ENCODE data around the gene FGD6.

GRCh38 chr12:95224202-95225170, 7.2 kb upstream of the FGD6 start:
- TF ChIP-seq ZFP3 (CRISPR knock-in tag; IDR thresholded peaks at IDR 0.05) (no peak), CSRNP3 (CRISPR knock-in tag; IDR thresholded peaks at IDR 0.05) (no peak), CSDC2 (CRISPR knock-in tag; IDR thresholded peaks at IDR 0.05) (no peak), PATZ1 (CRISPR knock-in tag; IDR thresholded peaks at IDR 0.05; ENCODE audit: borderline replicate concordance) (no peak), PPARA (CRISPR knock-in tag; IDR thresholded peaks at IDR 0.05; ENCODE audit: borderline replicate concordance) (no peak), ISL1 (CRISPR knock-in tag; IDR thresholded peaks at IDR 0.05) (no peak)
- TF ChIP-seq, protein P1, sequence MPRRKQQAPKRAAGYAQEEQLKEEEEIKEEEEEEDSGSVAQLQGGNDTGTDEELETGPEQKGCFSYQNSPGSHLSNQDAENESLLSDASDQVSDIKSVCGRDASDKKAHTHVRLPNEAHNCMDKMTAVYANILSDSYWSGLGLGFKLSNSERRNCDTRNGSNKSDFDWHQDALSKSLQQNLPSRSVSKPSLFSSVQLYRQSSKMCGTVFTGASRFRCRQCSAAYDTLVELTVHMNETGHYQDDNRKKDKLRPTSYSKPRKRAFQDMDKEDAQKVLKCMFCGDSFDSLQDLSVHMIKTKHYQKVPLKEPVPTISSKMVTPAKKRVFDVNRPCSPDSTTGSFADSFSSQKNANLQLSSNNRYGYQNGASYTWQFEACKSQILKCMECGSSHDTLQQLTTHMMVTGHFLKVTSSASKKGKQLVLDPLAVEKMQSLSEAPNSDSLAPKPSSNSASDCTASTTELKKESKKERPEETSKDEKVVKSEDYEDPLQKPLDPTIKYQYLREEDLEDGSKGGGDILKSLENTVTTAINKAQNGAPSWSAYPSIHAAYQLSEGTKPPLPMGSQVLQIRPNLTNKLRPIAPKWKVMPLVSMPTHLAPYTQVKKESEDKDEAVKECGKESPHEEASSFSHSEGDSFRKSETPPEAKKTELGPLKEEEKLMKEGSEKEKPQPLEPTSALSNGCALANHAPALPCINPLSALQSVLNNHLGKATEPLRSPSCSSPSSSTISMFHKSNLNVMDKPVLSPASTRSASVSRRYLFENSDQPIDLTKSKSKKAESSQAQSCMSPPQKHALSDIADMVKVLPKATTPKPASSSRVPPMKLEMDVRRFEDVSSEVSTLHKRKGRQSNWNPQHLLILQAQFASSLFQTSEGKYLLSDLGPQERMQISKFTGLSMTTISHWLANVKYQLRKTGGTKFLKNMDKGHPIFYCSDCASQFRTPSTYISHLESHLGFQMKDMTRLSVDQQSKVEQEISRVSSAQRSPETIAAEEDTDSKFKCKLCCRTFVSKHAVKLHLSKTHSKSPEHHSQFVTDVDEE (CRISPR knock-in tag; IDR thresholded peaks at IDR 0.05): no peak
